ENCODE measurements around the gene ZNF839.

- TF ChIP-seq POLR2AphosphoS5 (IDR thresholded peaks at IDR 0.05; ENCODE audit: low read depth, low read length) (no peak; the same call in 1 of the 2 replicates), REST (IDR thresholded peaks at IDR 0.05; ENCODE audit: insufficient read depth in 1 of 2, low read depth in 2 of 2, low read length in 1 of 2) (no peak), SIN3A (IDR thresholded peaks at IDR 0.05; ENCODE audit: borderline replicate concordance, insufficient read depth, low read depth, low read length) (no peak)
- TF ChIP-seq, protein P1, sequence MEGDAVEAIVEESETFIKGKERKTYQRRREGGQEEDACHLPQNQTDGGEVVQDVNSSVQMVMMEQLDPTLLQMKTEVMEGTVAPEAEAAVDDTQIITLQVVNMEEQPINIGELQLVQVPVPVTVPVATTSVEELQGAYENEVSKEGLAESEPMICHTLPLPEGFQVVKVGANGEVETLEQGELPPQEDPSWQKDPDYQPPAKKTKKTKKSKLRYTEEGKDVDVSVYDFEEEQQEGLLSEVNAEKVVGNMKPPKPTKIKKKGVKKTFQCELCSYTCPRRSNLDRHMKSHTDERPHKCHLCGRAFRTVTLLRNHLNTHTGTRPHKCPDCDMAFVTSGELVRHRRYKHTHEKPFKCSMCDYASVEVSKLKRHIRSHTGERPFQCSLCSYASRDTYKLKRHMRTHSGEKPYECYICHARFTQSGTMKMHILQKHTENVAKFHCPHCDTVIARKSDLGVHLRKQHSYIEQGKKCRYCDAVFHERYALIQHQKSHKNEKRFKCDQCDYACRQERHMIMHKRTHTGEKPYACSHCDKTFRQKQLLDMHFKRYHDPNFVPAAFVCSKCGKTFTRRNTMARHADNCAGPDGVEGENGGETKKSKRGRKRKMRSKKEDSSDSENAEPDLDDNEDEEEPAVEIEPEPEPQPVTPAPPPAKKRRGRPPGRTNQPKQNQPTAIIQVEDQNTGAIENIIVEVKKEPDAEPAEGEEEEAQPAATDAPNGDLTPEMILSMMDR (IDR thresholded peaks at IDR 0.05), result peak; percentile 69
Observed at GRCh38 chr14:102316743-102317563, 2.6 kb upstream of the ZNF839 start.

Measured in Panc1 (cell line).